Stimulated activated CD8-positive, alpha-beta memory T cell treated with anti-CD3 and anti-CD28 coated beads, Interleukin-4, amount 100 ng/mL, for 24 hours (primary cell): ENCODE measurements around the gene JPH3.

ENCODE experiments used
- DNase-seq: peaks from one replicate; pipeline ENCODE4 v3.0.0-alpha.2; 2020; ENCODE audit warnings: low read depth

The JPH3 gene

GRCh38 chr16:87626905-87627304 is 24.6 kb downstream of the JPH3 start:
- no peak for DNase-seq

GRCh38 chr16:87627542-87628245 is 25.4 kb downstream of the JPH3 start:
- DNase-seq: no peak

GRCh38 chr16:87628246-87628923 is 26.1 kb downstream of the JPH3 start:
- DNase-seq: no peak

- DNase-seq: no peak
Measured at GRCh38 chr16:87628940-87629339, 26.6 kb downstream of the JPH3 start.

GRCh38 chr16:87631067-87631466 is 28.8 kb downstream of the JPH3 start:
- DNase-seq: no peak

- no peak for DNase-seq
Measured at GRCh38 chr16:87634411-87634810, 32.1 kb downstream of the JPH3 start.

- DNase-seq: peak; percentile 58
Measured at GRCh38 chr16:87635541-87636049, 33.3 kb downstream of the JPH3 start.

- peak; percentile 74 for DNase-seq
Measured at GRCh38 chr16:87636050-87636684, 33.9 kb downstream of the JPH3 start.

- no peak for DNase-seq
Measured at GRCh38 chr16:87636741-87637140, 34.4 kb downstream of the JPH3 start.

- no peak for DNase-seq
Measured at GRCh38 chr16:87637357-87637756, 35.0 kb downstream of the JPH3 start.

GRCh38 chr16:87638736-87639135 is 36.4 kb downstream of the JPH3 start:
- DNase-seq: no peak

GRCh38 chr16:87641721-87642120 is 39.4 kb downstream of the JPH3 start:
- DNase-seq: no peak

GRCh38 chr16:87642491-87642890 is 40.2 kb downstream of the JPH3 start:
- no peak for DNase-seq

- DNase-seq: no peak
Measured at GRCh38 chr16:87644186-87644585, 41.9 kb downstream of the JPH3 start.

GRCh38 chr16:87644596-87644995 is 42.3 kb downstream of the JPH3 start:
- DNase-seq: no peak

GRCh38 chr16:87645802-87646201 is 43.5 kb downstream of the JPH3 start:
- DNase-seq: no peak

- no peak for DNase-seq
Measured at GRCh38 chr16:87647431-87648185, 45.3 kb downstream of the JPH3 start.

GRCh38 chr16:87648236-87648635 is 45.9 kb downstream of the JPH3 start:
- no peak for DNase-seq

GRCh38 chr16:87648698-87649487 is 46.6 kb downstream of the JPH3 start:
- no peak for DNase-seq

GRCh38 chr16:87652386-87652785 is 50.1 kb downstream of the JPH3 start:
- no peak for DNase-seq

- DNase-seq: no peak
Measured at GRCh38 chr16:87652799-87653198, 50.5 kb downstream of the JPH3 start.

- no peak for DNase-seq
Measured at GRCh38 chr16:87653234-87653633, 50.9 kb downstream of the JPH3 start.
